HepG2 (cell line): ENCODE measurements around the gene SCRT2. TPM values are rescaled to one million over a fixed set of nuclear protein-coding genes. Genes with fewer than 3 reads are reported as not detected.

Experiments used
- ATAC-seq: fragments of 200-7000 bp; cut with Tn5 transposase; 3 replicates; pipeline ENCODE4 v1.9.1; 2020; ENCODE audit warnings: mild to moderate bottlenecking, moderate library complexity
- BruUV-seq: library from RNA; stranded (reverse); fragments of 400-500 nt; replicated peaks from 2 replicates; lab custom pipeline; 2021; lab: Mats Ljungman, UMichigan
- CTCF ChIA-PET: fragments of 300-600 bp; formaldehyde crosslinking; extraction: SDS; loops from one replicate; lab custom pipeline; 2021; ENCODE audit warnings: low total read pairs, inconsistent platforms, low intra/inter-chr PET ratio; lab: Yijun Ruan, JAX
- POLR2A ChIA-PET: fragments of 350-600 bp; sonication (Branson Sonifier 250); formaldehyde crosslinking; loops from one replicate; lab custom pipeline; 2020; ENCODE audit warnings: antibody characterized with exemption, inconsistent platforms; lab: Yijun Ruan, JAX
- DNase-seq: peaks from one replicate; pipeline ENCODE4 v3.0.0-alpha.2; 2015; ENCODE audit warnings: low spot score
- FAIRE-seq: peaks from 3 replicates; lab custom pipeline; 2011; peaks lifted over from hg19 to GRCh38; lab: Jason Lieb, UNC
- H2AFZ ChIP-seq: one replicate; pipeline ENCODE4 v1.6.1; 2011; ENCODE audit warnings: low read length, inconsistent platforms
- H3K27ac ChIP-seq: fragments of 300-600 bp; 3 replicates; pipeline ENCODE4 v1.8.0; 2011; ENCODE audit warnings: mixed run types, mild to moderate bottlenecking, mixed read lengths, low read length, inconsistent platforms; ENCODE audit not compliant: insufficient read depth; ENCODE audit errors: extremely low read length
- H3K27me3 ChIP-seq, 2 experiments: fragments of 200-600 bp in 1 of 2; 2 replicates in 1 of 2; 3 replicates in 1 of 2; pipeline versions ENCODE4 v1.6.0 to v1.8.0; 2011; ENCODE audit warnings: low read length in 2 of 2, mild to moderate bottlenecking in 2 of 2, moderate library complexity in 2 of 2, inconsistent platforms in 1 of 2; ENCODE audit not compliant: insufficient read depth in 2 of 2, control insufficient read depth in 1 of 2
- H3K36me3 ChIP-seq, 2 experiments: fragments of 200-600 bp in 1 of 2; replicated peaks in 1 of 2; 2 replicates in 1 of 2; 3 replicates in 1 of 2; pipeline versions ENCODE4 v1.5.1 to v1.8.0; 2011; ENCODE audit warnings: low read length in 2 of 2, inconsistent platforms in 1 of 2; ENCODE audit not compliant: insufficient read depth in 2 of 2, control insufficient read depth in 1 of 2
- H3K4me1 ChIP-seq: 2 replicates; pipeline ENCODE4 v1.5.1; 2012; ENCODE audit warnings: low read length, inconsistent platforms; ENCODE audit not compliant: insufficient read depth
- H3K4me2 ChIP-seq: 2 replicates; pipeline ENCODE4 v1.6.0; 2011; ENCODE audit warnings: low read depth, low read length, inconsistent platforms
- H3K4me3 ChIP-seq, 3 experiments: fragments of 200-600 bp in 1 of 3; sonication (generic), shearing (Covaris generic) in 1 of 3; replicated peaks in 1 of 3; 2 replicates each; pipeline ENCODE4 v1.5.1; 2011 to 2016; ENCODE audit warnings: low read length in 3 of 3, inconsistent platforms in 2 of 3, low read depth in 2 of 3, mild to moderate bottlenecking in 2 of 3, control low read depth in 1 of 3, mixed read lengths in 1 of 3; ENCODE audit not compliant: insufficient read depth in 1 of 3
- H3K79me2 ChIP-seq: one replicate; pipeline ENCODE4 v1.6.1; 2011; ENCODE audit warnings: low read length, inconsistent platforms; ENCODE audit not compliant: insufficient read depth
- H3K9ac ChIP-seq: 2 replicates; pipeline ENCODE4 v1.6.0; 2011; ENCODE audit warnings: mild to moderate bottlenecking, low read depth, low read length, inconsistent platforms; ENCODE audit not compliant: insufficient read depth
- H3K9me3 ChIP-seq: 2 replicates; pipeline ENCODE4 v1.5.1; 2012; ENCODE audit warnings: mild to moderate bottlenecking, low read length
- H4K20me1 ChIP-seq: 2 replicates; pipeline ENCODE4 v1.6.0; 2011; ENCODE audit warnings: inconsistent platforms, mild to moderate bottlenecking, low read length, moderate library complexity; ENCODE audit not compliant: insufficient read depth
- RCOR2 ChIP-seq: IDR thresholded peaks from 2 replicates; pipeline ENCODE4 v1.6.1; 2016; ENCODE audit warnings: missing biosample characterization, missing genetic modification reagents
- SAFB2 ChIP-seq: sonication (generic); formaldehyde crosslinking; IDR thresholded peaks from 2 replicates; pipeline ENCODE4 v1.5.1; 2020; ENCODE audit warnings: missing genetic modification reagents, low read depth, mild to moderate bottlenecking, borderline replicate concordance
- SRF ChIP-seq: IDR thresholded peaks from 2 replicates; pipeline ENCODE4 v1.6.1; 2011; ENCODE audit warnings: mild to moderate bottlenecking, low read depth, low read length, moderate library complexity
- TEAD3 ChIP-seq: optimal IDR thresholded peaks from 2 replicates; pipeline ENCODE3; 2016; ENCODE audit warnings: borderline replicate concordance
- ZNF280D ChIP-seq: sonication (generic); formaldehyde crosslinking; IDR thresholded peaks from 2 replicates; pipeline ENCODE4 v1.5.1; 2020; ENCODE audit warnings: mild to moderate bottlenecking, missing genetic modification reagents
- ZNF484 ChIP-seq: sonication (generic); formaldehyde crosslinking; IDR thresholded peaks from 2 replicates; pipeline ENCODE4 v1.5.1; 2020; ENCODE audit warnings: mild to moderate bottlenecking, low read depth, missing genetic modification reagents, borderline replicate concordance
- ZNF773 ChIP-seq: sonication (generic); formaldehyde crosslinking; IDR thresholded peaks from 2 replicates; pipeline ENCODE4 v1.4.0; 2020; ENCODE audit warnings: missing genetic modification reagents, borderline replicate concordance
- WGBS: methylation state at CpG from one replicate; pipeline ENCODE4 v1.1.6; 2017; ENCODE audit warnings: low lambda C conversion rate; 5-methylcytosine and 5-hydroxymethylcytosine counted together
- in situ Hi-C: cut with HindIII; loops from 2 replicates; pipeline ENCODE4 v1.10.0; 2017; ENCODE audit warnings: low pct_unique_long_range_greater_than_20kb; ENCODE audit not compliant: extremely low pct_ligation_motif_present
- intact Hi-C: fragments of 100-400 bp; cut with micrococcal nuclease; formaldehyde crosslinking; loops from one replicate; pipeline ENCODE4 v1.10.0; 2022; ENCODE audit not compliant: unreplicated experiment
- polyA plus RNA-seq, 8 experiments: library from polyadenylated mRNA; depleted of rRNA in 3 of 8; stranded (reverse) in 7 of 8; unstranded in 1 of 8; fragments of >200 nt; fragmentation: Illumina TruSeq in 4 of 8; extraction: Trizol in 4 of 8; gene quantifications; 2 replicates each; pipeline versions ENCODE4 v1.2.1 to v1.2.3, GENCODE V29; 2011 to 2016; ENCODE audit warnings: low read depth in 4 of 8, missing spikeins in 1 of 8, mixed read lengths in 1 of 8; ENCODE audit not compliant: insufficient read depth in 1 of 8
- total RNA-seq, 5 experiments: library from RNA; depleted of rRNA; stranded (reverse); fragments of >200 nt; fragmentation: Illumina TruSeq; extraction: Trizol; gene quantifications; 2 replicates each; pipeline ENCODE4 v1.2.3, GENCODE V29; 2016; ENCODE audit warnings: low read depth in 1 of 5
- TF ChIP-seq, protein P1 (sequence below): sonication (generic); formaldehyde crosslinking; IDR thresholded peaks from 2 replicates; pipeline ENCODE4 v1.4.0; 2020; ENCODE audit warnings: mild to moderate bottlenecking, missing genetic modification reagents

SCRT2 gene
- total and polyA plus RNA-seq, 2 of the 13 experiments (the other 11 are each of a cell fraction or from before 2014, with no cell fraction given) = not detected

DNA sequence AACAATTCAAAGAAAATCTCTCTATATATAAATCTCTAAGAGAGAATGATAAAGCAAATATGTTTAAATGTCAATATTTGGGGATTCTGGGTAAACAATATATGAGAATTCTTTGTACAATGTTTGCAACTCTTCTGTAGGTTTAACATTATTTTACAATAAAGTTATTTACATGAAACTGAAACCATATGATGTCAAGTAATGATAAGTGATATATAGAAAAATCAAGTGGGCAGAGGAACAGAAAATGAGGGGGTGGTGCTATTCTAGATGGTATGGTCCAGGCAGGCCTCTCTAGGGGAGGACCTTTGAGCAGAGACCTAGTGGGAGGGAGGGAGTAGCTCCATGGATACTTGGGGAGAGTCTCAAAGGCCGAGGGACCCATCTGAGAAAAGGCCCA lies 16.4 kb upstream of the SCRT2 start:
- Histone ChIP-seq H3K79me2 (no peaks in the 10 kb centered on the region), H4K20me1 (no peaks in the 10 kb centered on the region), H2AFZ (no peak overlapping the region), H3K4me3 (no peak overlapping the region), H3K36me3 (no peaks in the 10 kb centered on the region), H3K27ac (no peak overlapping the region), H3K9me3 (no peaks in the 10 kb centered on the region), H3K9ac (no peak overlapping the region), H3K4me2 (no peak overlapping the region), H3K4me1 (peaks cover 7% of the 10 kb centered on the region; the same call in 1 of the 2 replicates), H3K27me3 (peaks cover 3 to 44% of the 10 kb centered on the region in 2 experiments; a peak in 4 of 5 replicates)
- no peak for FAIRE-seq
- intact Hi-C loops (no loop called here), in situ Hi-C loops (no loop called here)
- no peak for TF ChIP-seq ZNF484
- no peak for TF ChIP-seq SAFB2
- no TSS peak for BruUV-seq
- 11% methylated on average over 1 of the region's 1 CpG for WGBS
- POLR2A ChIA-PET = no interaction called here
- CTCF ChIA-PET = no interaction called here
- no peak for ATAC-seq
- DNase-seq = no peak

DNA sequence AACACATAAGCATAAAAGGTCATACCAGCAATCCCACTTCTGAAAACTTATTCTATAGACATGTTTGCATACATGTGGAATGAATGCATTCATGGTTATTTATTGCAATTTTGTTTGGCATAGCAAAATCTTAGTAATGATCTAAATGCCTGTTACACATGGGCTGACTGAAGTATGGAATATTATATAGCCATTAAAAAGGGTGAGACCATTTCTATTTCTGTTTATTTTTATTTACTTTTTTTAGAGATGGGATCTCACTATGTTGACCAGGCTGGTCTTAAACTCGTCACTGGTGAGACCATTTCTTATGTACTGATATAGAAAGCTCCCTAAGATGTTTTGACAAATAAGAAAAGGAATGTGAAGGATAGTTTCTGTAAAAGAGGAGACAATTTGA lies 14.3 kb upstream of the SCRT2 start:
- intact Hi-C loops = no loop called here
- Histone ChIP-seq H3K27me3 (peaks cover 1 to 48% of the 10 kb centered on the region in 2 experiments; a peak in 4 of 5 replicates), H3K27ac (no peak overlapping the region), H3K9ac (no peak overlapping the region), H3K36me3 (no peaks in the 10 kb centered on the region), H3K9me3 (no peaks in the 10 kb centered on the region), H2AFZ (no peak overlapping the region), H3K4me2 (no peak overlapping the region), H4K20me1 (no peaks in the 10 kb centered on the region), H3K4me1 (peaks cover 7% of the 10 kb centered on the region; the same call in 1 of the 2 replicates)
- 0% methylated on average over 1 of the region's 1 CpG for WGBS
- no TSS peak for BruUV-seq
- ATAC-seq = no peak
- TF ChIP-seq TEAD3 (CRISPR knock-in tag) (no peak), ZNF773 (CRISPR knock-in tag) (no peak), ZNF280D (CRISPR knock-in tag) (0 out of 2 replicates have a peak, but pooled peaks have one; percentile 19), RCOR2 (CRISPR knock-in tag) (no peak), SRF (no peak)
- TF ChIP-seq, protein P1, sequence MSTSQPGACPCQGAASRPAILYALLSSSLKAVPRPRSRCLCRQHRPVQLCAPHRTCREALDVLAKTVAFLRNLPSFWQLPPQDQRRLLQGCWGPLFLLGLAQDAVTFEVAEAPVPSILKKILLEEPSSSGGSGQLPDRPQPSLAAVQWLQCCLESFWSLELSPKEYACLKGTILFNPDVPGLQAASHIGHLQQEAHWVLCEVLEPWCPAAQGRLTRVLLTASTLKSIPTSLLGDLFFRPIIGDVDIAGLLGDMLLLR (CRISPR knock-in tag) = no peak
- TF ChIP-seq, all 625 proteins: peak for 1
- H3K79me2 ChIP-seq = no peaks in the 10 kb centered on the region
- ChIA-PET CTCF (no interaction called here), POLR2A (no interaction called here)
- in situ Hi-C loops = no loop called here
- DNase-seq = no peak
- no peak overlapping the region for H3K4me3 ChIP-seq
- FAIRE-seq = no peak
